ENCODE results near the gene THAP2.
"Not testable (repeated sequence)": the region's sequence is repeated elsewhere in the genome, so short reads cannot be mapped to it uniquely, and the experiment has no call there.

THAP2 gene

GRCh38 chr12:71662849-71663560 is 1.1 kb upstream of the THAP2 start:
- peak; percentile 70 for DNase-seq

DNA sequence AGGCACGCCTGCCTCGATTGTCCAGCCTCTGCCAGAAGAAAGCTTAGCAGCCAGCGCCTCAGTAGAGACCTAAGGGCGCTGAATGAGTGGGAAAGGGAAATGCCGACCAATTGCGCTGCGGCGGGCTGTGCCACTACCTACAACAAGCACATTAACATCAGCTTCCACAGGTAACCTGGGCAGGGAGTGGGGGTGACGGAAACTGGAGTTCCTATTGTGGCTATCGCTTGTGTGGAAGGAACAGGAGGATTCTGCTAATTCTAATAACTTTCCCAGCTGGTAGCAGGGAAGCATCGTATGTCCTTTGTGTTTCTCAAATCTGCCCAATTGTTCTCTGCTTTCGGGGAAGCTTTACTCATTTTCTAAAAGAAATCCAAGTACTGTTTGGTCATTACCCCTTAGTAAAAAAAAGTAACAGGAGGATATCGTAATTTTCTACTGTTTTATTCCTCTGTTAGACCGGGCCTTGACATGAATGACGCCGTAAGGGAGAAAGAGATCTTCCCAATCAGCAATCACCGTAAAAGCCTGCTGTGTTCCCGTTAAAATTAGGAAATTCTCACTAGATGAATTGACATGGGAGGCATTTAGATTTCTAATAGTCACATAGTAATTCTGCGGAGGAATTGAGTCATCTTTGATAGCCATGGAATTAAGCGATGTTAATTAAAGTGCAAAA is 449 bp downstream of the THAP2 start:
- no peak for DNase-seq

- DNase-seq = no peak
These were observed 976 bp downstream of the THAP2 start for GRCh38 chr12:71665090-71665463.

GRCh38 chr12:71666259-71666658 is 2.2 kb downstream of the THAP2 start:
- no peak for DNase-seq

DNA sequence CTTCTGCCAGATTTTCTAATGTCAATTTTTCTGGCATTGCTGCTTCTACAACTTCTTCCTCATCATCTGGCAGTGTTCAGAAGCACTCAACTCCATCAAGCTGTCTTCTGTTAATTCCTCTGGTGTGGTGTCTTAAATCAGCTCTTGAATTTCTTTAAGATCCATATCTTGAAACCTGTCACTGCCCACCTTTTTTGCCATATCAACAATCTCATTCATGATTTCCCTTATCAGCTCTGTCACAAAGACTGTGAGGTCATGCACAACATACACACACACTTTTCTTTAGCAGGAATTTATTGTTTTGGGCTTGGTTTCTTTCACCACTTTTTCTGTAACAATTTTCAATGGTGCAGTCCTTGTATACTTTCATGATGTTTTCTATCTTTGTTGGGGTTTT is 7.2 kb downstream of the THAP2 start:
- DNase-seq = no peak

DNA sequence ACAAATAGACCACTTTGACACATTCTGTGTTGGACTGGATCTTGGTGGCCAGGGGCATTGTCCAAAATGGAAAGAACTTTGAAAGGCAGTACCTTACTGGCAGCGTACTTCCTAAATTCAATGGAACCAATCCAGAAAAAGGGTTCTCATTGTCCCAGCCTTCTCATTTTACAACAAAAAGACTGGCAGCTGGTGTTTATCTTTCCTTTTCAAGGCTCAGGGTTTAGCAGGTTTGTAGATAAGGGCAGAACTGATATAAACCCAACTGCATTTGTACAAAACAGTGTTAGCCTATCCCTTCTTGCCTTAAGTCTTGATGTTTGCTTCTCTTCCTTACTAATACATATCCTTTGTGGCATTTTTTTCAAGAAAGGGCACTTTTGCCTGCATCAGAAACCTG is 7.7 kb downstream of the THAP2 start:
- no peak for DNase-seq

DNA sequence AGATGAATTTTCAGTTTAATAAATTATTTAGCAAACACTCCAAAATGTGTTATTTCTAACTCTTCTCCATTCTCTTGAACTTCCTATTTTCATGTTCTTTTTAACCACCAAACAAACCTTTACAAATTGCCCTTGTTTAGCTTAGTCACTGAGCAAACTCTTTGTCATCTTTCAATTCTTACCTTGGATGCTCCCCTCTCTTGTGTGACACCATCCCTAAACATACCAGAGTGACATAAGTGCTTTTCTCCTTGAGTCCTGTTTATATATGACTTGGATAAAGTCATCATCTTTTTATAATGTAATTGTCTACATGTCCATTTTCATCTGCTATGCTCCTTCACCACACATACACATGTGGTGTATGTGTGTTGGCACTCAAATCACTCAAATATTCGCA is 18.4 kb downstream of the THAP2 start:
- no peak for DNase-seq

DNA sequence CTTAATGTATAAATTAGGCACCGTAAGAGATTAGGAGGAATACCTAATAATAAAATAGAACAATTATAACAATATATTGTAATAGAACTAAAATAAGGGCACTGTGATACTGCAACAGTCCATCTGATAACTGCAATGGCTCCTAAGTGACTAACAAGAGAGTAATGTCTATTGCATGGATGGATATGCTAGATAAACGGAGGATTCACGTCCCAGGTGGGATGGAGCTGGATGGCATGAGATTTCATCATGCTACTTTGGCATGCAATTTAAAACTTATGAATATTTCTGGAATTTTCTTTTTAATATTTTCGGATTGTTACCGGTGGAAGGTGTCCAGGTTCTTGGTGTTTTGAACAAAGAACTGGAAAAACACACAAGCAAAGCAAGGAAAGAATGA is 19.5 kb downstream of the THAP2 start:
- no peak for DNase-seq

DNA sequence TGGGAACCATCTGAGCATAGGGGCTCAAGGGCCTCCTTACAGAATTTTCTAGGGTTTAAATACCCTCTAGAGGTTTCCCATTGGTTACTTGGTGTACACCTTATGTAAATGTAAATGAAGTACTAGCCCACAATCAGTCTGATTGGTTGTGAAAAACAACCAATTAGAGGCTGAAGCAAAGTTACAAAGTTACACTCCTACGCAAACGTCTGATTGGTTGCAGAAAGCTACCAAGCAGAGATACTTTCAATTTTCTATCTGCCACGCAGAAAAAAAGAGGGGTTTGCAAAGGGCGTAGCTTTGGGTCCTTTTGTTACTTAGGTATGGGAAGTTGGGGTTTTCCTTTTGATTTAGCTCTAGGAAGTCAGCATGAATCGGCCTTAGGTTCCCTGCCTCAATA is 20.0 kb downstream of the THAP2 start:
- no peak for DNase-seq

GRCh38 chr12:71685312-71685906 is 21.3 kb downstream of the THAP2 start:
- no peak for DNase-seq

DNA sequence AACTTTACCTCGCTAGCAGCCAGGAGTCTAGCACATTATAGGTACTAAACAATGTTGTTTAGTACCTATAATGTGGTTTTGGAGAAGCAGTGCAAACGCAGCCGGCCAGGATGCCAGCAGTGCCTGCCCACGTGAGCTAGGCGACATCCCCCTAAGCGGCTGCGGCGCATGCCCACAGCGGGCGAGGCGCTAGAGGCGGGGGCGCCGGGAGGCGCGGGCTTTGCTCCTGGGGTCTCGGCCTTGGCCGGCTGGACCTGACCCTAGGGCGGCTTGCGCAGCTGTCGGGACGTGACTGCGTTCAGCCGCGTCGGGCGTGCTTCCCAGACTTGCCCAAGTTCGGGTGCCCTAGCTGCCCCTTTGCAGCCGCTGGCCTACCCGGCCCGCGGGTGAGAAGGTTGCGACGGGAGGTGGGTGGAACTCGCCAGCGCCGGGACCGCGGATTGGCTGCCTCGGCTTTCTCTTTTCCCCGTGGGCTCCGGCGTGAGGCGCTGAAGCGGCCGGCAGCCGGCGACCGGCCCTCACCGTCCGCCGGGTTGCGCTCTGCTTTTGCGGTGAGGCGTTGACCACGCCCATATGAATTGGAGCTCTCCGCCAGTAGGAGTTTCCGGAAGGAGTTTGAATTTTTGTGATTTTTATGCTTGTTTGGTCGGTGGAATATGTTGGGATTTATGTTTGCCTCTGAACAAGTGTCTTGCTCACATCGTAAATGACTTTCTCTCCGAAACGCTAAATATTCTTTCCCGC is 22.0 kb downstream of the THAP2 start, which contains the start of gene TMEM19:
Gene TMEM19, plus strand, starts transcription at position 169 of the 744 bp plus-strand sequence. CDS start 599 bp downstream, outside the sequence.
- DNase-seq = peak; percentile 92

DNA sequence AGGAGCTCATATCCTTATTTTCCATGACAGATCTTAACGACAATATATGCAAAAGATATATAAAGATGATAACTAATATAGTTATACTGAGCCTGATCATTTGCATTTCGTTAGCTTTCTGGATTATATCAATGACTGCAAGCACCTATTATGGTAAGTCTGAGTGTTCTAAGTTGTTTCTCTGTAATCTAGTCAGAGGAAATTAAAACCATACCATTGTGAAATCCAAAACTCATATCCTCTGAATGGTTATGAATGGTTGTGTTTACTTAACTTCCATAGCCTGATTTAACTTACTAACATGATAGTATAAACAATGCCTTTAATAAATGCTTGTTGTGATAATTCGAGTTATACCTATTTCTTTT is 22.5 kb downstream of the THAP2 start:
- DNase-seq = peak; percentile 18

DNA sequence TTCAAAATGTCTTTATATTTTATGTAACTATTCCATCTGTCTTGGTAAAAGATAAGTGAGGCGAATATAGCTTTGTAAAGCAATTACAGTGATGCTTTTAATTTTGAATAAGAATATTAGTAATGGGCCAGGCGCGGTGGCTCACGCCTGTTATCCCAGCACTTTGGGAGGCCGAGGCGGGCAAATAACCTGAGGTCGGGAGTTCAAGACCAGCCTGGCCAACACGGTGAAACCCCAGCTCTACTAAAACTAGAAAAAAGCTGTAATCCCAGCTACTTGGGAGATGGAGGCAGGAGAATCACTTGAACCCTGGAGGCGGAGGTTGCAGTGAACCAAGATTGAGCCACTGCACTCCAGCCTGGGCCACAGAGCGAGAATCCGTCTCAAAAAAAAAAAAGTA is 23.1 kb downstream of the THAP2 start:
- not testable (repeated sequence) for DNase-seq

- DNase-seq = no peak
These were observed 25.0 kb downstream of the THAP2 start for GRCh38 chr12:71688961-71689570.

GRCh38 chr12:71691504-71692129 is 27.5 kb downstream of the THAP2 start:
- no peak for DNase-seq

DNA sequence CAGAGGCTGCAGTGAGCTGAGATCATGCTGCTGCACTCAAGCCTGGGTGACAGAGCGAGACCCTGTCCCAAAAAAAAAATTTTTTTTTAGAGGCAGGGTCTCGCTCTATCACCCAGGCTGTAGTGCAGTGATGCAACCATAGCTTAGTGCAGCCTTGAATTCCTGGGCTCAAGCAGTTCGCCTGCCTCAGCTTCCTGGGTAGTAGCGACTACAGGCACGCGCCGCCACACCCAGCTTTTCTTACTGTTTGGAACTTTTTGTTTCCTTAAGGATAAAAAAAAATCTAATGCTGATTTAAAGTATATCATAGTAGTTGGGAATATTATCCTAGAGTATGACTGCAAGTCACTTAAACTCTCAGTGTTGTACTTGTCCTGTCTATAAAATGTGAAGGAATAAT is 29.0 kb downstream of the THAP2 start:
- DNase-seq = no peak

GRCh38 chr12:71693651-71694050 is 29.6 kb downstream of the THAP2 start:
- not testable (repeated sequence) for DNase-seq

- no peak for DNase-seq
These were observed 30.2 kb downstream of the THAP2 start for GRCh38 chr12:71694099-71694820.

GRCh38 chr12:71695782-71696181 is 31.7 kb downstream of the THAP2 start:
- no peak for DNase-seq

- not testable (repeated sequence) for DNase-seq
These were observed 38.1 kb downstream of the THAP2 start for GRCh38 chr12:71702181-71702580.

DNA sequence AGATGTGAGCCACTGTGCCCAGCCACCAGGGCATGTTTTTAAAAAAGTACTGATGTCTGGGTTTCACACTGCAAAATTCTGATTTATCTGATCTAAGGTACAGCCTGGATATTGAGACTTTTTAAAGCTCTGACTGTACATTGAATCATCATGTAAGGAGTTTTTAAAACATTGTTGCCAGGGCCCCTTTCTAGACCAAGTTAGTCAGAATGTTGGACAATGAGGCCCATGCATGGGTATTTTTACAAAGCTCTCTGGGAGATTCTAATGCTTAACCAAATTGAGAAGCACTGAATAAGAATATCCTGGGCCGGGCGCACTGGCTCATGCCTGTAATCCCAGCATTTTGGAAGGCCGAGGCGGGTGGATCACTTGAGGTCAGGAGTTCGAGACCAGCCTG is 38.5 kb downstream of the THAP2 start:
- no peak for DNase-seq

DNA sequence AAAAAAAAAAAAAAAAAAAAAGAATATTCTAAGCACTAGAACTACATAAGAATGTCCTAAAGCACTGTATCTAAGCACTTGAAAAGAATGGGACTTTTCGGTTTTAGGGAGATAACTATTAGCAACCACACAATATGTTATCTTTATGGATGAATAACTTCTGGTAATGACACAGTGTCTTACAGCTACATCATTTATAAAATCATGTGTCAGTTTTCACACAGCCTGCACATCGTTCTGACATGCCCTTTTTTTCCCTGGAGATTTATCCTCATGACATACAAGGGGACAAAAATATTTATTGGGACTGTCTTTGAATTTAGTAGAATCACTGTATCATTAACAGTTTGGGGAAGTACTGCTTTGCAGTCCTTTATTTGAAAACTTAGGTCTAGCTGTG is 39.1 kb downstream of the THAP2 start:
- DNase-seq = no peak

All from fibroblast of skin of back (primary cell).